SU-DHL-6 (cell line): Measurements from ENCODE around the gene ARHGEF39.

Experiments
- H2AFZ ChIP-seq: fragments of 200-600 bp; sonication (generic); 2 replicates; pipeline ENCODE4 v1.6.1; 2014; ENCODE audit warnings: low read depth, mild to moderate bottlenecking, moderate library complexity, mixed read lengths, antibody characterized with exemption, low read length; ENCODE audit not compliant: severe bottlenecking
- H3F3A ChIP-seq: fragments of 200-600 bp; shearing (Covaris generic); 2 replicates; pipeline ENCODE4 v1.6.0; 2016; ENCODE audit warnings: antibody characterized with exemption, mild to moderate bottlenecking; ENCODE audit not compliant: insufficient read depth
- H3K27ac ChIP-seq: fragments of 200-600 bp; sonication (generic); 2 replicates; pipeline ENCODE4 v1.5.1; 2016; ENCODE audit warnings: low read depth, mild to moderate bottlenecking, low read length, moderate library complexity, mixed read lengths
- H3K27me3 ChIP-seq: fragments of 200-600 bp; sonication (generic), shearing (Covaris generic); 2 replicates; pipeline ENCODE4 v1.6.0; 2014; ENCODE audit warnings: mild to moderate bottlenecking, low read length
- H3K36me3 ChIP-seq: fragments of 200-600 bp; sonication (generic); 2 replicates; pipeline ENCODE4 v1.6.1; 2014; ENCODE audit warnings: mild to moderate bottlenecking, low read length, mixed read lengths
- H3K4me2 ChIP-seq: fragments of 300-600, 200-600 bp; shearing (Covaris generic), sonication (generic); 2 replicates; pipeline ENCODE4 v1.6.0; 2014; ENCODE audit warnings: low read length, low read depth, mild to moderate bottlenecking; ENCODE audit not compliant: poor library complexity, severe bottlenecking
- H3K4me3 ChIP-seq: fragments of 200-600 bp; sonication (generic); 2 replicates; pipeline ENCODE4 v1.5.1; 2014; ENCODE audit warnings: antibody characterized with exemption, low read length, mild to moderate bottlenecking, mixed read lengths; ENCODE audit not compliant: insufficient read depth, poor library complexity, severe bottlenecking
- H3K79me2 ChIP-seq: fragments of 200-600 bp; sonication (generic); 2 replicates; pipeline ENCODE4 v1.6.1; 2014; ENCODE audit warnings: mild to moderate bottlenecking, low read length, moderate library complexity; ENCODE audit not compliant: insufficient read depth
- H3K9ac ChIP-seq: fragments of 200-600 bp; sonication (generic); 2 replicates; pipeline ENCODE4 v1.7.0; 2014; ENCODE audit warnings: mild to moderate bottlenecking, low read length
- H3K9me2 ChIP-seq: fragments of 200-600 bp; sonication (generic); replicated peaks from 2 replicates; pipeline ENCODE4 v1.6.1; 2014; ENCODE audit warnings: low read length; ENCODE audit not compliant: insufficient read depth
- H3K9me3 ChIP-seq: fragments of 200-600 bp; sonication (generic); 2 replicates; pipeline ENCODE4 v1.6.1; 2014; ENCODE audit warnings: low read length, mixed read lengths; ENCODE audit not compliant: insufficient read depth
- H4K20me1 ChIP-seq: fragments of 200-600 bp; sonication (generic); 2 replicates; pipeline ENCODE4 v1.6.1; 2014; ENCODE audit warnings: low read depth, mild to moderate bottlenecking, antibody characterized with exemption, low read length, moderate library complexity, mixed read lengths
- EZH2phosphoT487 ChIP-seq: fragments of 200-600 bp; sonication (generic), shearing (Covaris generic); conservative IDR thresholded peaks from 2 replicates; pipeline ENCODE4 v1.6.1; 2018; ENCODE audit warnings: mild to moderate bottlenecking, antibody characterized with exemption, low read length, moderate library complexity, mixed read lengths
- TF ChIP-seq, protein P1 (sequence below): fragments of 200-600 bp; sonication (generic); IDR thresholded peaks from one replicate; pipeline ENCODE4 v1.5.1; 2017; ENCODE audit warnings: antibody characterized with exemption, mild to moderate bottlenecking, low read length, moderate library complexity; ENCODE audit not compliant: insufficient read depth, poor library complexity, severe bottlenecking

ARHGEF39 gene

DNA sequence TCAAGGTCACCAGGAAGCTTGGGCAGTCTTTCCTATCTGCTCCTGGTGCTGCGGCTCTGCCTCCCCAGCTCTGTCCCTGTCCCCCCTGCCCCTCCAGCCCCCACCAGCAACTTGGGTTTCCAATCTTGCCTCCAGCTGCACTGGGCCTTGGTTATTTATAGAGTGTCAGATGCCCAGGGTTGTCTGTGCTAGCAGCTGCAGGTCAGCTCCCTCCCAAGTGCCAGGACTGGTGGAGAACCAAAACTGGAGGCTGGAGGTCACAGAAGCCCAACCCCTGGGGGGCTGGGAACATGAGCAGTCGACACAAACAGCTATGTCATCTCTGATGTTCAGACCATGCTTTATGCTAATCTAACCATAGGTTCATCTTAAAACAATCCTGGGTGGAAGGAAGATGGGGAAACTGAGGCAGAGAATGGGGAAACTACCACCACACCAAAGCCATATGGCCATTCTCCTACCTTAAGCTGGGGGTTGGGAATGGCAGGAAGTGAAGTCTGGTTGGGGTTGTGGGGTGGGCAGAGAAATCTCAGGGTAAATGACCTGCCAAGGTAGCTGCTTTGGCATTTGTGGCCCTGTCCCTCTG, 23.1 kb upstream of the ARHGEF39 start:
- Histone ChIP-seq H2AFZ (no peak overlapping the region), H3K36me3 (no peaks in the 10 kb centered on the region)

DNA sequence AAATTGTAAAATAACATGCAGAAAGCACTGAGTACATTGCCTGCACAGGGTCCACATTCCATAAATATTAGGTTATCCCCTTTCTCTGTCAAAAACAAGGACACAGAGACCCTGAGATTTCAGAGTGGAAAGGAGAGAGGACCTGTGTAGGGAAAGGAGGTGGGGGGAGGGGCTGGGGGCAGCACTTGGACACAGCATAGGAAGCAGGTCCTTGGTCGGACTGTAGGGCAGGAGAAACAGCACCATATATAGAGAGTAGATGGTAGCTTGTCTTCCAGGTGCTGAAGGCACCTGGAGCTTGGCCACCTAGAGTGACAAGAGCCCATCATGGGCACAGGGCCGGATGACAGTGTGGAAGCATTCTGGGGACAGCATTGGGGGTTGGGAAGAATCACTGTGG, 22.3 kb upstream of the ARHGEF39 start:
- Histone ChIP-seq H3K36me3 (no peaks in the 10 kb centered on the region), H4K20me1 (no peaks in the 10 kb centered on the region), H3K4me2 (no peak overlapping the region), H3K27me3 (no peaks in the 10 kb centered on the region), H3K9ac (no peak overlapping the region), H3K4me3 (no peak overlapping the region), H3K79me2 (no peaks in the 10 kb centered on the region), H2AFZ (no peak overlapping the region), H3F3A (no peaks in the 10 kb centered on the region), H3K27ac (no peak overlapping the region), H3K9me3 (no peaks in the 10 kb centered on the region), H3K9me2 (no peaks in the 10 kb centered on the region)
- TF ChIP-seq EZH2phosphoT487, result no peak
- TF ChIP-seq, protein P1, sequence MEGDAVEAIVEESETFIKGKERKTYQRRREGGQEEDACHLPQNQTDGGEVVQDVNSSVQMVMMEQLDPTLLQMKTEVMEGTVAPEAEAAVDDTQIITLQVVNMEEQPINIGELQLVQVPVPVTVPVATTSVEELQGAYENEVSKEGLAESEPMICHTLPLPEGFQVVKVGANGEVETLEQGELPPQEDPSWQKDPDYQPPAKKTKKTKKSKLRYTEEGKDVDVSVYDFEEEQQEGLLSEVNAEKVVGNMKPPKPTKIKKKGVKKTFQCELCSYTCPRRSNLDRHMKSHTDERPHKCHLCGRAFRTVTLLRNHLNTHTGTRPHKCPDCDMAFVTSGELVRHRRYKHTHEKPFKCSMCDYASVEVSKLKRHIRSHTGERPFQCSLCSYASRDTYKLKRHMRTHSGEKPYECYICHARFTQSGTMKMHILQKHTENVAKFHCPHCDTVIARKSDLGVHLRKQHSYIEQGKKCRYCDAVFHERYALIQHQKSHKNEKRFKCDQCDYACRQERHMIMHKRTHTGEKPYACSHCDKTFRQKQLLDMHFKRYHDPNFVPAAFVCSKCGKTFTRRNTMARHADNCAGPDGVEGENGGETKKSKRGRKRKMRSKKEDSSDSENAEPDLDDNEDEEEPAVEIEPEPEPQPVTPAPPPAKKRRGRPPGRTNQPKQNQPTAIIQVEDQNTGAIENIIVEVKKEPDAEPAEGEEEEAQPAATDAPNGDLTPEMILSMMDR, result no peak

More for the DNA sequence above, 23.1 kb upstream of the ARHGEF39 start:
- TF ChIP-seq, protein P1, result no peak
- TF ChIP-seq EZH2phosphoT487, result no peak
- H3K9ac ChIP-seq, result no peak overlapping the region
- H3F3A ChIP-seq, result no peaks in the 10 kb centered on the region
- no peak overlapping the region for H3K4me2 ChIP-seq
- H3K9me3 ChIP-seq, result no peaks in the 10 kb centered on the region
- no peaks in the 10 kb centered on the region for H4K20me1 ChIP-seq
- no peaks in the 10 kb centered on the region for H3K79me2 ChIP-seq
- H3K27me3 ChIP-seq, result no peaks in the 10 kb centered on the region
- no peaks in the 10 kb centered on the region for H3K9me2 ChIP-seq
- H3K4me3 ChIP-seq, result no peak overlapping the region
- no peak overlapping the region for H3K27ac ChIP-seq

DNA sequence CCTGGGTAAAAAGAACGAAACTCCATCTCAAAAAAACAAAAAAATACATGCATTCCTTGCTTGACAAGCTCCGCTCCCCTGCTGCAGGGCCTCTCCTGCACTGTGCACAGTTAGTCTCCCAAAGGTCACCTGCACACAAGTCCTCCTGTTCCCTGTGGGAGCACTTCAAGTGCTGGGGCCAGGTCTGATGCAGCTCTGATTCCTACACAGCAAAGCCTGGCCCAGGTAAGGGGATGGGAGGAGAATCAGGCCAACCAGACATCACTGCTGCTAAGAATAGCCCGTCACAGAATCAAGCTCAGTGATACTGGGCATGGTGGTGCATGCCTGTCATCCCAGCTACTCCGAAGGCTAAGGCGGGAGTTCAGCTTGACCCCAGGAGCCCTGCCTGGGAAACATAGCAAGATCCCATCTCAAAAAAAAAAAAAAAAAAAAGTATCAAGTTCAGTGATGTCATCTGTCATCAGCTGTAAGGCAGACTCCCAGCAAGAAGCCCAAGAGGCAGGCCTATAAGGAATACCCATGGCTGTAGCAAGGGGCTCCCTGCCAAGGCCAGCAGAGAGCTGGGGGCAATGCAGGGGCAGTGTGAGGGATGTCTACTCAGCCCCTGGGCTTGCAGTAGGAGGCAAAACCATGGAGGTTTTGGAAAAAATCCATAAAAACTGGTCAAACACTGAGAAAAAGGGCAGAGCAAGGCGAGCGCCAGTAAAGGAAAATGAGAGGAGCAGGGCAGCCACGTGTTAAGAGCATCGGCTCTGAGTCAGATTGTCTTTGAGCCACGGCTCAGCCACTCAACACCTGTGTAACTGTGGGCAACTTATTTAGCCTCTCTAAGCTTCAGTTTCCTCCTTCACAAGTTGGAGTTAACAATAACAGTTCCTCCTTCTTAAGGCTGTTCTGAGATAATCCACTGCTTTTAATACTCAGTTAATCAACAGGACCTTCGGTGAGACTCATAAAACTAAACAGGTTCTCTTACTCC, 21.5 kb upstream of the ARHGEF39 start:
- no peak overlapping the region for H2AFZ ChIP-seq
- no peak for TF ChIP-seq EZH2phosphoT487
- TF ChIP-seq, protein P1, result no peak
- no peaks in the 10 kb centered on the region for H4K20me1 ChIP-seq
- H3K9ac ChIP-seq, result no peak overlapping the region
- no peaks in the 10 kb centered on the region for H3K79me2 ChIP-seq
- no peak overlapping the region for H3K4me2 ChIP-seq
- H3F3A ChIP-seq, result no peaks in the 10 kb centered on the region
- H3K9me3 ChIP-seq, result no peaks in the 10 kb centered on the region
- H3K36me3 ChIP-seq, result no peaks in the 10 kb centered on the region
- no peaks in the 10 kb centered on the region for H3K9me2 ChIP-seq
- no peak overlapping the region for H3K4me3 ChIP-seq
- H3K27ac ChIP-seq, result no peak overlapping the region
- H3K27me3 ChIP-seq, result no peaks in the 10 kb centered on the region
